Measurements from ENCODE around the gene PRKAR2B. TPM values are rescaled to one million over a fixed set of nuclear protein-coding genes. Genes with fewer than 3 reads are reported as not detected.
"Not testable (repeated sequence)": the region's sequence is repeated elsewhere in the genome, so short reads cannot be mapped to it uniquely, and the experiment has no call there.

Gene PRKAR2B
- total RNA-seq, 1 donor from 2014 or later, result 43.4 TPM

- Histone ChIP-seq H3K27ac (peak overlapping the region; percentile 25), H3K4me1 (peaks cover 8% of the 10 kb centered on the region), H2AFZ (replicated peaks) (no peak overlapping the region), H3K9ac (no peak overlapping the region), H3K27me3 (no peaks in the 10 kb centered on the region), H4K20me1 (ENCODE audit: low read depth) (no peaks in the 10 kb centered on the region), H3F3A (ENCODE audit: low read depth) (no peaks in the 10 kb centered on the region), H3K4me2 (no peak overlapping the region), H3K4me3 (no peak overlapping the region), H3K9me3 (ENCODE audit: low read depth) (no peaks in the 10 kb centered on the region), H3K79me2 (ENCODE audit: low read depth) (no peaks in the 10 kb centered on the region), H3K36me3 (no peaks in the 10 kb centered on the region)
- DNase-seq (ENCODE audit: low spot score), result no peak
- no peak overlapping the region for H3K4me3 Mint-ChIP-seq
- H3K4me1 Mint-ChIP-seq, result peaks cover 4% of the 10 kb centered on the region
- H3K36me3 Mint-ChIP-seq, result peaks cover 2% of the 10 kb centered on the region
- TF ChIP-seq CTCF (IDR thresholded peaks at IDR 0.05) (no peak), EZH2phosphoT487 (IDR thresholded peaks at IDR 0.05) (no peak), EZH2 (IDR thresholded peaks at IDR 0.05) (no peak)
- H3K27ac Mint-ChIP-seq, result no peak overlapping the region
- no peaks in the 10 kb centered on the region for H3K9me3 Mint-ChIP-seq
- no peaks in the 10 kb centered on the region for H3K27me3 Mint-ChIP-seq (ENCODE audit: insufficient read depth, low read depth)
Measured at GRCh38 chr7:107138696-107139420, 94.4 kb downstream of the PRKAR2B start.

GRCh38 chr7:107143875-107144274 lies 99.4 kb downstream of the PRKAR2B start:
- H3K4me1 Mint-ChIP-seq, result peaks cover 13% of the 10 kb centered on the region
- not testable (repeated sequence) for H3K27me3 ChIP-seq; H3K27me3 Mint-ChIP-seq (ENCODE audit: insufficient read depth, low read depth); H3K36me3 ChIP-seq; H3K27ac ChIP-seq; H3K9me3 ChIP-seq (ENCODE audit: low read depth); H4K20me1 ChIP-seq (ENCODE audit: low read depth); H3K4me3 ChIP-seq; H3K9ac ChIP-seq; H2AFZ ChIP-seq (replicated peaks); H3K4me2 ChIP-seq; H3K79me2 ChIP-seq (ENCODE audit: low read depth); H3K27ac Mint-ChIP-seq; H3K36me3 Mint-ChIP-seq; H3F3A ChIP-seq (ENCODE audit: low read depth); DNase-seq (ENCODE audit: low spot score); H3K4me3 Mint-ChIP-seq; H3K9me3 Mint-ChIP-seq; H3K4me1 ChIP-seq

- no peak overlapping the region for H3K4me2 ChIP-seq
- no peak for DNase-seq (ENCODE audit: low spot score)
- H3K4me3 ChIP-seq, result no peak overlapping the region
- H2AFZ ChIP-seq (replicated peaks), result no peak overlapping the region
- no peaks in the 10 kb centered on the region for H3K9me3 ChIP-seq (ENCODE audit: low read depth)
- H3K79me2 ChIP-seq (ENCODE audit: low read depth), result no peaks in the 10 kb centered on the region
- no peaks in the 10 kb centered on the region for H3K9me3 Mint-ChIP-seq
- H3K4me1 Mint-ChIP-seq, result peaks cover 13% of the 10 kb centered on the region
- H3K27me3 Mint-ChIP-seq (ENCODE audit: insufficient read depth, low read depth), result no peaks in the 10 kb centered on the region
- no peaks in the 10 kb centered on the region for H3K36me3 ChIP-seq
- no peak overlapping the region for H3K27ac Mint-ChIP-seq
- H3F3A ChIP-seq (ENCODE audit: low read depth), result no peaks in the 10 kb centered on the region
- H3K36me3 Mint-ChIP-seq, result peaks cover 2% of the 10 kb centered on the region
- TF ChIP-seq EZH2phosphoT487 (IDR thresholded peaks at IDR 0.05), result no peak
- H3K27me3 ChIP-seq, result no peaks in the 10 kb centered on the region
- no peak overlapping the region for H3K4me3 Mint-ChIP-seq
- H4K20me1 ChIP-seq (ENCODE audit: low read depth), result no peaks in the 10 kb centered on the region
- H3K27ac ChIP-seq, result no peak overlapping the region
- H3K9ac ChIP-seq, result no peak overlapping the region
- no peaks in the 10 kb centered on the region for H3K4me1 ChIP-seq
Measured at GRCh38 chr7:107145067-107145838, 100.7 kb downstream of the PRKAR2B start.

GRCh38 chr7:107147464-107148393 lies 103.2 kb downstream of the PRKAR2B start:
- Histone ChIP-seq H4K20me1 (ENCODE audit: low read depth) (no peaks in the 10 kb centered on the region), H3K9me3 (ENCODE audit: low read depth) (no peaks in the 10 kb centered on the region), H3K4me3 (no peak overlapping the region), H3K9ac (no peak overlapping the region), H3K4me1 (no peaks in the 10 kb centered on the region), H2AFZ (replicated peaks) (peak overlapping the region; percentile 15), H3K4me2 (no peak overlapping the region), H3K27me3 (no peaks in the 10 kb centered on the region), H3K36me3 (no peaks in the 10 kb centered on the region), H3F3A (ENCODE audit: low read depth) (no peaks in the 10 kb centered on the region), H3K27ac (no peak overlapping the region), H3K79me2 (ENCODE audit: low read depth) (no peaks in the 10 kb centered on the region)
- Mint-ChIP-seq H3K27ac (no peak overlapping the region), H3K9me3 (no peaks in the 10 kb centered on the region), H3K4me1 (peaks cover 9% of the 10 kb centered on the region), H3K27me3 (ENCODE audit: insufficient read depth, low read depth) (no peaks in the 10 kb centered on the region), H3K36me3 (no peaks in the 10 kb centered on the region), H3K4me3 (no peak overlapping the region)
- DNase-seq (ENCODE audit: low spot score), result peak; percentile 50
- no peak for TF ChIP-seq EZH2 (IDR thresholded peaks at IDR 0.05)
- TF ChIP-seq CTCF (IDR thresholded peaks at IDR 0.05), result peak; percentile 68

Data from neural progenitor cell (in vitro differentiated cells).